Measurements from ENCODE around the gene LRRC4C. TPM values are rescaled to one million over a fixed set of nuclear protein-coding genes. Genes with fewer than 3 reads are reported as not detected.

Gene LRRC4C
- total and polyA plus RNA-seq, 10 of the 15 experiments (the other 5 are each of a cell fraction or from before 2014, with no cell fraction given), result 1.5 TPM; not detected in 9

DNA sequence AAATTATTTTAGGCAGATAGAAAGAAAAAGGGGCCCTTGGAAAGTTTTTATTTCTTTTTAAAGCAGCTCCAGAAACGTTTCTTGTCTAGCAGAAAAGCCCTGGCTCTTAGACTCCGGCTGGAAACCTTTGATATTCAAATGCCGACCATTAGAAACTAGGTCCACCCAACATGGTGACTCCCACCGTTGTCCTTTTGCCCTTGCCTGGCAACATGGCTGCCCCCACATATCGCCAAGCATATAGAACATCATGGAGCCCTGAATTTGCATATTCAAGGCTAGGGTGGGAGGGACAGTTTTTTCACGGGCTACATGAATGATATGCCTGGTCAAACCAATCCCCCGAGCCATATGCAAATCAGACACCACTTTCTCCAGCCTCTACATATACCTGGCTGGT is 1379.0 kb downstream of the LRRC4C start:
- intact Hi-C loops (cut with micrococcal nuclease; ENCODE audit: unreplicated experiment) (no loop called here), in situ Hi-C loops (cut with MboI) (no loop called here)
- Histone ChIP-seq H3K27ac (ENCODE audit: control insufficient read depth, insufficient read depth) (no peak overlapping the region), H3K9ac (ENCODE audit: control insufficient read depth, insufficient read depth, low read length) (no peak overlapping the region), H2AFZ (ENCODE audit: control insufficient read depth, low read depth, low read length) (no peak overlapping the region), H3K9me3 (replicated peaks; ENCODE audit: control insufficient read depth, insufficient read depth, low read length) (no peaks in the 10 kb centered on the region), H3K36me3 (ENCODE audit: control insufficient read depth in 2 of 2, insufficient read depth in 2 of 2, low read length in 1 of 2) (no peaks in the 10 kb centered on the region), H3K4me3 (no peak overlapping the region), H3K27me3 (replicated peaks in 1 of 2; ENCODE audit: control insufficient read depth in 2 of 2, insufficient read depth in 2 of 2, low read length in 1 of 2) (no peaks in the 10 kb centered on the region), H3K79me2 (ENCODE audit: control insufficient read depth, insufficient read depth, low read length) (no peaks in the 10 kb centered on the region), H3K4me1 (ENCODE audit: control insufficient read depth, insufficient read depth, low read length) (no peaks in the 10 kb centered on the region), H4K20me1 (ENCODE audit: control insufficient read depth, insufficient read depth) (no peaks in the 10 kb centered on the region), H3K4me2 (ENCODE audit: control insufficient read depth, insufficient read depth) (no peak overlapping the region)
- BruUV-seq (replicated peaks), result no TSS peak
- TF ChIP-seq TAF1 (IDR thresholded peaks at IDR 0.05; ENCODE audit: borderline replicate concordance, low read depth, low read length) (no peak), RFX5 (IDR thresholded peaks at IDR 0.05; ENCODE audit: low read depth, low read length) (no peak), SIN3A (IDR thresholded peaks at IDR 0.05; ENCODE audit: low read depth, low read length) (no peak), NR2F1 (conservative IDR thresholded peaks at IDR 0.05) (no peak), ATF2 (IDR thresholded peaks at IDR 0.05; ENCODE audit: low read length) (no peak), TCF12 (IDR thresholded peaks at IDR 0.05; ENCODE audit: low read depth, low read length) (no peak), SPI1 (IDR thresholded peaks at IDR 0.05; ENCODE audit: borderline replicate concordance, insufficient read depth, low read depth, low read length) (no peak), JUNB (IDR thresholded peaks at IDR 0.05) (no peak), NBN (IDR thresholded peaks at IDR 0.05) (no peak), IRF4 (IDR thresholded peaks at IDR 0.05; ENCODE audit: low read depth, low read length) (no peak), ZNF24 (IDR thresholded peaks at IDR 0.05) (no peak), SP1 (IDR thresholded peaks at IDR 0.05; ENCODE audit: low read depth, low read length) (no peak), IRF5 (IDR thresholded peaks at IDR 0.05; ENCODE audit: borderline replicate concordance) (no peak), CREB1 (IDR thresholded peaks at IDR 0.05; ENCODE audit: low read depth) (no peak), BHLHE40 (IDR thresholded peaks at IDR 0.05; ENCODE audit: borderline replicate concordance in 1 of 2, low read depth in 2 of 2, low read length in 1 of 2) (no peak)
- TF ChIP-seq, protein P1, sequence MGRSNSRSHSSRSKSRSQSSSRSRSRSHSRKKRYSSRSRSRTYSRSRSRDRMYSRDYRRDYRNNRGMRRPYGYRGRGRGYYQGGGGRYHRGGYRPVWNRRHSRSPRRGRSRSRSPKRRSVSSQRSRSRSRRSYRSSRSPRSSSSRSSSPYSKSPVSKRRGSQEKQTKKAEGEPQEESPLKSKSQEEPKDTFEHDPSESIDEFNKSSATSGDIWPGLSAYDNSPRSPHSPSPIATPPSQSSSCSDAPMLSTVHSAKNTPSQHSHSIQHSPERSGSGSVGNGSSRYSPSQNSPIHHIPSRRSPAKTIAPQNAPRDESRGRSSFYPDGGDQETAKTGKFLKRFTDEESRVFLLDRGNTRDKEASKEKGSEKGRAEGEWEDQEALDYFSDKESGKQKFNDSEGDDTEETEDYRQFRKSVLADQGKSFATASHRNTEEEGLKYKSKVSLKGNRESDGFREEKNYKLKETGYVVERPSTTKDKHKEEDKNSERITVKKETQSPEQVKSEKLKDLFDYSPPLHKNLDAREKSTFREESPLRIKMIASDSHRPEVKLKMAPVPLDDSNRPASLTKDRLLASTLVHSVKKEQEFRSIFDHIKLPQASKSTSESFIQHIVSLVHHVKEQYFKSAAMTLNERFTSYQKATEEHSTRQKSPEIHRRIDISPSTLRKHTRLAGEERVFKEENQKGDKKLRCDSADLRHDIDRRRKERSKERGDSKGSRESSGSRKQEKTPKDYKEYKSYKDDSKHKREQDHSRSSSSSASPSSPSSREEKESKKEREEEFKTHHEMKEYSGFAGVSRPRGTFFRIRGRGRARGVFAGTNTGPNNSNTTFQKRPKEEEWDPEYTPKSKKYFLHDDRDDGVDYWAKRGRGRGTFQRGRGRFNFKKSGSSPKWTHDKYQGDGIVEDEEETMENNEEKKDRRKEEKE (IDR thresholded peaks at IDR 0.05), result no peak
- POLR2A ChIA-PET, result no interaction called here
- ATAC-seq (no peak), DNase-seq (ENCODE audit: low read depth, low spot score) (no peak), FAIRE-seq (no peak)
- SMC1A ChIA-PET (ENCODE audit: uncharacterized antibody, unreplicated experiment), result interaction anchor here (1.0 kb wide), 1 partner anchor 13 kb away, joined by 3 read pairs; no protein-coding TSS in a partner anchor
- WGBS (ENCODE audit: insufficient coverage, insufficient replicate concordance, low lambda C conversion rate, missing lambda C conversion rate), result 3% methylated on average over 7 of the region's 7 CpGs
- CTCF ChIA-PET, result no interaction called here
- RAD21 ChIA-PET (ENCODE audit: unreplicated experiment), result no interaction called here
